Measurements from ENCODE around the gene RIC3.

The RIC3 gene

DNA sequence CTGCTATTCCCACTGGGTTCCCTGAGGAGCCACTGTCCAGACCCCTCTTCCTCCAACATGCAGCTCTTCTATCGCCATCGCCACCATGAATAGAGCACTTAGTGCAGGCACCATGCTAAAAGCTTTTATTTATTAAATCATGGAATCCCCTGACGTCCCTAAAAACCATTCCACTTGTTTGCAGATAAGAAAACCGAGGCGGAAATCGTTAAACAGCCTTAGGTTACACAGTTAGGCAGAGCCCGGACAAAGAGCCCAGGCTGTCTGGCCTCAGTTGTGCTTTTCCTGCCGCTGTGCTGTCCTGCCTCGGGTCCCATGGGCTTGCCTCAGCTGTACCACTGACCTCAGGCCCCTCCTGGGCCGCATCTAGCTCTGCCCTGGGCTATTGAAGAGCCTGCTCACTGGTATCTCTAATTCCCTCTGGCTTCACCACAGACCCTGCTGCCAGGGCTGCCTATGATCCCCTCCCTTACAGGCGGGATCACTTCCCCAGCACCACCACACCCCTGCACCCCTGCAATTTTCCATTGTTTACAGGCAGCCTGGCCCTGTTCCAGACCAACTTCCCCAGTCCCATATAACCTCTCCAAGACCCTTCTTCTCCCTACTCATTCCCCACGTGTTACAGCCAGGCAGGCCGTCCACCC lies 100.8 kb downstream of the RIC3 start:
- FAIRE-seq = no peak
- DNase-seq (ENCODE audit: low spot score) = no peak

DNA sequence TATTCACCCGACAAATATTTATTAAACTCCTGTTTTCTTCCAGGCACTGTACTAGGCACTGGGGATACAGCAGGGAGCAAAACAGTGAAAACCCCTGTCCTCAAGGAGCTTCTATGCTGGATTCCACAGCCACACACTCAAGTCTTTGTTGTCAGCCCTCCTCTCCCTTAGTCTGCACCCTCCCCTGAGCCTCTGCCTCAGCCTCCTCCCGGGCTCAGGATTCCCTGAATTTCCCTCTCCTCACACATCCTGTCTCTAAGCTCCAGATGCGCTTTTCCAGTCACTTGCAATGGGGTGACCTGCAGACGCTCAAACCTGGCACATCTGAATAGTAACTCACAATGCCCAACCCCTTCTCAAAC lies 101.3 kb downstream of the RIC3 start:
- no peak for DNase-seq (ENCODE audit: low spot score)
- FAIRE-seq = no peak

- DNase-seq (ENCODE audit: low spot score) = no peak
- FAIRE-seq = no peak
Measured at GRCh38 chr11:8066911-8067455, 101.8 kb downstream of the RIC3 start.

- FAIRE-seq = no peak
- no peak for DNase-seq (ENCODE audit: low spot score)
Measured at GRCh38 chr11:8066036-8066910, 102.6 kb downstream of the RIC3 start.

DNA sequence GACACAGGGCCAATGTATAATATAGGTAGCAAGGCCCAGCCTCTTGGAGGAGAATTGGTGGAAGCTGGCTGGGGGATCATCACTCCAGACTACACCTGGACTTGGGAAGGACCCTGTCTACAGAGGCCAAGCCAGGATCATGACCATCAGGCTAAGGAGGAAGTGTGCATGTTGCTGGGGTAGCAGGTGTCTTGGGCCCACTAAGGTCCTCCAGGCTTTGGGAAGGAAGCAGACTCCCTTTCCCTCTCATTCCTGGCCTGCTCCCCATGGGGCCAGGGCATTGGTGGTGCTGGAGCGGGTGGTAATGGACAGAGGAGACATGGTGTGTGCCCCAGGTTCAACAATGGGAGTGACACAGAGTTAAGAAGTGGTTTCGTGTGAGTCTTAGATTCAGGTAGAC lies 103.8 kb downstream of the RIC3 start:
- no peak for FAIRE-seq
- no peak for DNase-seq (ENCODE audit: low spot score)

GRCh38 chr11:8063324-8063723 lies 105.5 kb downstream of the RIC3 start:
- no peak for FAIRE-seq
- no peak for DNase-seq (ENCODE audit: low spot score)

- FAIRE-seq = no peak
- DNase-seq (ENCODE audit: low spot score) = no peak
Measured at GRCh38 chr11:8062781-8063257, 106.0 kb downstream of the RIC3 start.

DNA sequence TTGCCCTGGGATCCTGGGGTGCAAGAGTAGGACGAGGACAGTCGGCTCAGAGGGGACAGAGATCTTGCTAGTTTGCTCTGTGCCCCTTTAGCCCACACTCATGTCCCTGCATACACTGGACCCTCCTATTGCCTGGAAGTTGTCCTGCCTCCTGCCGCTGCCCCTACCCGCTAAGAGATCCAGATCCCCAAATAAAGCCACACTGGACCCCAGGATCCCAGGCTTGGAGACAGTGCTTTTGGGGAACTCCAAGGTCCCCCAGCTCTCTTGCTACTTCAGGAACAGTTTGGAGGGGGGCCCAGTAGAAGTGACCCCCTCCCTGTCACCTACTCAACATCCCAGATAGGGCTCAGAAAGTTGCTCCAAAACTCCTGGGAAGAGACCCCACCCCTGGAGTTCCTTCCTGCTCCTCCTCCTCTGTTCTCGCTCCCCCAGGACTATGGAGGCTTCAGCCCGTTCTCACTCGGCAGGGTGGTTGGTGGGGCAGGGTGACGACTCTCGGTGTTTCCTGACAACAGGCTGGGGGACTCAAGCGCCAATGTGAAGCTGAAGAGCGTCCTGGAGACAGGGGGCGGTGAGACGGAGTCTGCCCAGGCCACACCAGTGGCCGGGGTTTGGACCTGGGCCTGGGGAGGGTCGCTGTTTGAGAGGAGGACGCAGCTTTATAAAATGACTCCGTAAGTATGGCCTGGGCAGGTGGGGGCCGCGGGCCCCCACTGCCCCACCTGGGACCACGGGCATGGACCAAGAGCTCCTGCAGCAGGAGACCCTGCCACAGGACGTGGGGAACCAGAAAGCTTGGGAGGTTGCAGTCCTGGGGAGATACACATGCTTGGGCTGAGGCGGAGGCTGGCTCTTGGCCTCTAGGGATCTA lies 107.0 kb downstream of the RIC3 start:
- FAIRE-seq (no peak), DNase-seq (ENCODE audit: low spot score) (no peak)

DNA sequence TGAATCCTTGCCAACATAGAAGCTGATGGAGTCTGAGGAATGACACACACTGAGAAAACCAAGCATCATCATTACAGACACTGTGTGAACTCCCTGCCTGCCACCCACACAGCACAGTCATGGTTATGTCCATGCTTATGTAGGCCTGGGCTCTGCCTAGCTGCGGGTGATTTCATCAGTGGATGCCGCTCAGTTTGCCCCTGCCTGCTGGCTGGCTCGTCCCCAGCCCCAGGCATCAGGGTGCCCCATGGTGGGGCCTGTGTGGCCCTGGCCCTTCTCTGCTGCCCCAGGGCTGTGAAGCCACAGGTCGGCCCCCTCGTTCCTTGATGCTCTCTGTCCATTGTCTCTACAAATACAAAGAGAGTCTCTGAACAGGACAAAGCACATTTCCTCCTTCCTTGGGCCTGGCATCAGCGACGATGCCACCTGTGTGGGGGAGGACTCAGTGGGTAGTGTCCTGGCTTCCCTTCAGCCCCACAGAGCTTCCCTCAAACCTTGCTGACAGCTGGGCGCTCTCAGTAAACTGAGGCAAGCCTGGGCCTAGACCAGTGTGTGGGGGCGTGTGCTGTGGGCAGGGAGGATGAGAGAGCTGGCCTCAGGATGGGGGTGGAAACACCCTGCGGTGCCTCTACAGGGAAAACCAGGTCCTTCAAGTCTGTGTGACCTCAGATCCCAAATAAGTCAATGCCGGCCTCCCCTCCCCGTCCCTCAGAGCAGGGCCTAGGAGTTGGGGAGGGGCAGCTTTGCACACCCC lies 107.8 kb downstream of the RIC3 start:
- DNase-seq (ENCODE audit: low spot score) (no peak), FAIRE-seq (no peak)

- no peak for DNase-seq (ENCODE audit: low spot score)
- no peak for FAIRE-seq
Measured at GRCh38 chr11:8060146-8060719, 108.6 kb downstream of the RIC3 start.

DNA sequence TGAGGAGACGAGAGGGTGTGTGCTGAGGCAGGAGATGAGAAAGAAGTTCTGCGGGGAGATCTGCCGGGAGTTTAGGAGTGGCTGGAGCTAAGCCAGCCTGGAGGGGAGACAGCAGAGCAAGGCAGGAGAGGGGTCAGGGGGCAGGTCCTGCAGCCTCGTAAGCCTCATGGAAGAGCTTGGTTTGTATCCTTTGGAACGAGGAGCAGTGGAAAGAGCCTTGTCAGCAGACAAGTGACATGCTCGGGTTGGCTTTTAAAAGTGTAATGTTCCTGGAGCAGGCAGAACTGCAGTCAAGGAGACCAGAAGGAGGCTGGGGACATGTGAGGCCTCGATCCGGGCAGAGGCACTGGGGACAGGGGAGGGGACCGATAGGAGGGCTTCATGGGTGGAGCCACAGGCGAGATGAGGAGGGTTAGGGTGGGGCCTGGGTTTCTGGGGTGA lies 109.2 kb downstream of the RIC3 start:
- FAIRE-seq = no peak
- no peak for DNase-seq (ENCODE audit: low spot score)

DNA sequence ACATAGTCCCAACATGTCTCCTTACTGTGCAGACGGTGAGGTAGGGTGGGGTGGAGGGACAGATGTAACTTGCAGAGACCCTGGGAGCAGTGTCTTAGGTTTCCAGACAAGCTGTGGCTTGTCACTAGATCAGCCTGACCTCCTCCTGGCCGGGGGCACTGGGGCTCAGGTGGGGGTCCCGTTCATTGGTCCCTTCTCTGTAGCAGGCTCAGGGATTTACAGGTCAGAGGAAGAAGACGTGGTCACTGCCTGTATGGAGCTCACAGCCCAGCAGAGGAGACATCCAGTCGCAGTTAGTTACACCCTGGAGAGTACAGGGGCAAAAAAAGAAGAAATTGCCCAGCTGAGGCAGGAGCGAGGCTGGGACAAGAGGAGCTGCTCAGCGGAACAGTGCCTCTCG lies 109.8 kb downstream of the RIC3 start:
- FAIRE-seq (no peak), DNase-seq (ENCODE audit: low spot score) (no peak)

GRCh38 chr11:8058216-8058615 lies 110.6 kb downstream of the RIC3 start:
- FAIRE-seq = no peak
- no peak for DNase-seq (ENCODE audit: low spot score)

GRCh38 chr11:8056810-8057463 lies 111.9 kb downstream of the RIC3 start:
- FAIRE-seq (no peak), DNase-seq (ENCODE audit: low spot score) (no peak)
